Type B pancreatic cell (in vitro differentiated cells): ENCODE data around the gene APPL2. TPM values are rescaled to one million over a fixed set of nuclear protein-coding genes. Genes with fewer than 3 reads are reported as not detected.

Source experiments
- DNase-seq: peaks from one replicate; pipeline ENCODE4 v3.0.0; 2021; ENCODE audit warnings: mixed read lengths; ENCODE audit not compliant: unreplicated experiment; ENCODE audit errors: extremely low spot score
- H3K27ac Mint-ChIP-seq: 2 replicates; pipeline ENCODE4 v1.8.0; 2021; ENCODE audit warnings: mild to moderate bottlenecking, mixed read lengths
- H3K27me3 Mint-ChIP-seq: 2 replicates; pipeline ENCODE4 v1.8.0; 2021; ENCODE audit warnings: mixed read lengths
- H3K36me3 Mint-ChIP-seq: 2 replicates; pipeline ENCODE4 v1.8.0; 2021; ENCODE audit warnings: mixed read lengths
- H3K4me1 Mint-ChIP-seq: one replicate; pipeline ENCODE4 v1.8.0; 2021; ENCODE audit warnings: mixed read lengths; ENCODE audit not compliant: unreplicated experiment
- H3K4me3 Mint-ChIP-seq: 2 replicates; pipeline ENCODE4 v1.8.0; 2021; ENCODE audit warnings: mild to moderate bottlenecking, mixed read lengths
- H3K9me3 Mint-ChIP-seq: 2 replicates; pipeline ENCODE4 v1.8.0; 2021; ENCODE audit warnings: mixed read lengths
- CTCF ChIP-seq: fragments of 200-600 bp; sonication (generic); conservative IDR thresholded peaks from 2 replicates; pipeline ENCODE4 v1.5.0; 2021; ENCODE audit warnings: antibody characterized with exemption, mild to moderate bottlenecking
- total RNA-seq: library from RNA; stranded (reverse); gene quantifications from 2 replicates; pipeline ENCODE4 v1.2.1, GENCODE V29; 2021; ENCODE audit warnings: low replicate concordance

The APPL2 gene
- total RNA-seq, 1 donor from 2014 or later, result 46.1 TPM

GRCh38 chr12:105233041-105233905, 2.7 kb downstream of the APPL2 start:
- H3K27ac Mint-ChIP-seq, result peak overlapping the region; percentile 35
- no peaks in the 10 kb centered on the region for H3K9me3 Mint-ChIP-seq
- H3K4me1 Mint-ChIP-seq, result peaks cover 39% of the 10 kb centered on the region

GRCh38 chr12:105231396-105231795, 4.6 kb downstream of the APPL2 start:
- H3K4me3 Mint-ChIP-seq, result no peak overlapping the region

More at GRCh38 chr12:105233041-105233905, 2.7 kb downstream of the APPL2 start:
- H3K36me3 Mint-ChIP-seq, result peaks cover 8% of the 10 kb centered on the region
- no peak for TF ChIP-seq CTCF
- peak overlapping the region; percentile 92 for H3K4me3 Mint-ChIP-seq
- H3K27me3 Mint-ChIP-seq, result peaks cover 3% of the 10 kb centered on the region
- no peak for DNase-seq

GRCh38 chr12:105229371-105229770, 6.6 kb downstream of the APPL2 start:
- DNase-seq, result no peak
- Mint-ChIP-seq H3K4me3 (no peak overlapping the region), H3K9me3 (no peaks in the 10 kb centered on the region), H3K4me1 (peaks cover 25% of the 10 kb centered on the region), H3K27me3 (no peaks in the 10 kb centered on the region), H3K36me3 (peaks cover 16% of the 10 kb centered on the region), H3K27ac (peak overlapping the region; percentile 39)
- TF ChIP-seq CTCF, result no peak

More at GRCh38 chr12:105231396-105231795, 4.6 kb downstream of the APPL2 start:
- no peak for DNase-seq
- TF ChIP-seq CTCF, result peak; percentile 33
- Mint-ChIP-seq H3K27ac (no peak overlapping the region), H3K4me1 (peaks cover 35% of the 10 kb centered on the region), H3K27me3 (no peaks in the 10 kb centered on the region), H3K9me3 (no peaks in the 10 kb centered on the region), H3K36me3 (peaks cover 16% of the 10 kb centered on the region)

- no peaks in the 10 kb centered on the region for H3K9me3 Mint-ChIP-seq
- TF ChIP-seq CTCF, result no peak
- no peak for DNase-seq
- peaks cover 16% of the 10 kb centered on the region for H3K36me3 Mint-ChIP-seq
- H3K4me1 Mint-ChIP-seq, result peaks cover 21% of the 10 kb centered on the region
- peak overlapping the region; percentile 39 for H3K27ac Mint-ChIP-seq
- H3K4me3 Mint-ChIP-seq, result no peak overlapping the region
- no peaks in the 10 kb centered on the region for H3K27me3 Mint-ChIP-seq
Measured at GRCh38 chr12:105228966-105229365, 7.0 kb downstream of the APPL2 start.

GRCh38 chr12:105228494-105228893, 7.5 kb downstream of the APPL2 start:
- Mint-ChIP-seq H3K36me3 (peaks cover 16% of the 10 kb centered on the region), H3K4me3 (no peak overlapping the region), H3K4me1 (peaks cover 17% of the 10 kb centered on the region), H3K27ac (peak overlapping the region; percentile 39), H3K27me3 (no peaks in the 10 kb centered on the region), H3K9me3 (no peaks in the 10 kb centered on the region)
- no peak for DNase-seq
- TF ChIP-seq CTCF, result no peak
